Measurements from ENCODE around the gene LHFPL3.

GRCh38 chr7:104816537-104816936, 488.1 kb downstream of the LHFPL3 start:
- TF ChIP-seq CTCF (IDR thresholded peaks at IDR 0.05; ENCODE audit: low read length) = no peak
- TF ChIP-seq EZH2 (optimal IDR thresholded peaks at IDR 0.05; ENCODE audit: low read depth, low read length) = no peak
- no peak for TF ChIP-seq EZH2phosphoT487 (IDR thresholded peaks at IDR 0.05; ENCODE audit: low read length)
